GM18519 (cell line): ENCODE data around the gene ACKR4.
"Not testable (repeated sequence)": the region's sequence is repeated elsewhere in the genome, so short reads cannot be mapped to it uniquely, and the experiment has no call there.

Experiments used
- ATAC-seq: cut with Tn5 transposase; IDR thresholded peaks from one replicate; pipeline ENCODE4 v1.9.1; 2021; ENCODE audit warnings: mild to moderate bottlenecking, moderate library complexity; ENCODE audit not compliant: unreplicated experiment, low FRiP score

Gene ACKR4

DNA sequence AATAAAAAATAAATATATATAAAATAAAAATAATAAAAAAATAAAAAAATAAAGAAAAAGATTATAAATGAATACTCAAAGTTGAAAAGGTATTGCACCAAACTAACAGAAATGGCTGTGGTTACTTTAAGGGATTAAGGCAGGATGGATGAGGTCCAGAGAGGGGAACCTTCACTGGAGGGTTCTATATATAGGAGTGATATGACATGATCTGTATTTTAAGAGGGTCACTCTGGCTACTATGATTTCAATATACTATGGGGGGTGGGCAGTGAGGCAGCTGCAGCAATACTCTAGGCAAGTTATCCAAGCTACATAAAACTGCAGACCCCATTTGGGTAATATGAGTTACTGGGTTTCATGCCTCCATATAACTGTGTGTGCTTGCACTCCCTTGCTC is 38.0 kb downstream of the ACKR4 start:
- ATAC-seq: no peak

DNA sequence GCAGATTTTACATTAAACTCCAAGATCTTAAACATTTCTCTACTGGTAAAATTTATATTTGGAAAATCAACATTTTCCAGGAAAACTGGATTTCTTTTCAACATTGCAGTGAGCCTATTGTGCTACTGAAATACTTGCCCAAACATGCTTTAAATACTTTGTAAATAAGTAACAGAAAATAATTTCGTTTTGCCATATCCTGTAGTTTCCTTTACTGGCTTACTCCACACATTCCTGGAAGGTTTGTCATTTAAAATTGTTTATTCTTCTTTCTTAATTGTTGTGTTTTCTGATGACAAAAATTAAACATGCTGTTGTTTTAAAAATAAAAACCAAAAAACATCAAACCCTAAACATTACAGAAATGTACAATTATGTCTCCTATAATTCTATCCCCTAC is 40.5 kb downstream of the ACKR4 start:
- ATAC-seq: no peak

DNA sequence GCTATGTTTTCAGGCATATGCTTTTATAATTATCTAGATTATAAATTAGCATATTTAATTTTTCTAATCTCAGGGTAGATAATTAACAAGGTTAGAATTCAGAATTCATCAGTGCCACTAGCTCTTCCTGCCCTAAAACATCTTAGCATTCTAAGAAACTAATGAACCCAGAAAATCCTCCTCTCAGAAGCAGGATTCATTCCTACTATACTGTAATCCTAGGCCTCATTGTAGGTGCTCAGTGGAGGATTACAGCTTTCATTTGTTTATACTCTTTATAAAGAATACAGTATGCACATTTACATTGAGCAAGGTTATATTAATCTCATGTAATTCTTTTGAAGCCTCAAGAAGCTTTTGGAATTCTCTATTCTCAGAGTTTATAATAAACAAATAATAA is 41.6 kb downstream of the ACKR4 start:
- no peak for ATAC-seq

DNA sequence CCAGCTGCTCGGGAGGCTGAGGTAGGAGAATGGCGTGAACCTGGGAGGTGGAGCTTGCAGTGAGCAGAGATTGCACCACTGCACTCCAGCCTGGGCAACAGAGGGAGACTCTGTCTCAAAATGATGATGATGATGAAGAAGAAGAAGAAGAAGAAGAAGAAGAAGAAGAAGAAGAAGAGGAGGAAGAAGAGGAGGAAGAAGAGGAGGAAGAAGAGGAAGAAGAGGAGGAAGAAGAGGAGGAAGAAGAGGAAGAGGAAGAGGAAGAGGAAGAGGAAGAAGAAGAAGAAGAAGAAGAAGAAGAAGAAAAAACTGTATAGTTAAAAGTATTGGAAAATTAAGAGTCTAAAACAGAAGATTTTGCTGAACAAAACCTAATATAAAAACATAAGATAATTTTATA is 44.4 kb downstream of the ACKR4 start:
- ATAC-seq: not testable (repeated sequence)

DNA sequence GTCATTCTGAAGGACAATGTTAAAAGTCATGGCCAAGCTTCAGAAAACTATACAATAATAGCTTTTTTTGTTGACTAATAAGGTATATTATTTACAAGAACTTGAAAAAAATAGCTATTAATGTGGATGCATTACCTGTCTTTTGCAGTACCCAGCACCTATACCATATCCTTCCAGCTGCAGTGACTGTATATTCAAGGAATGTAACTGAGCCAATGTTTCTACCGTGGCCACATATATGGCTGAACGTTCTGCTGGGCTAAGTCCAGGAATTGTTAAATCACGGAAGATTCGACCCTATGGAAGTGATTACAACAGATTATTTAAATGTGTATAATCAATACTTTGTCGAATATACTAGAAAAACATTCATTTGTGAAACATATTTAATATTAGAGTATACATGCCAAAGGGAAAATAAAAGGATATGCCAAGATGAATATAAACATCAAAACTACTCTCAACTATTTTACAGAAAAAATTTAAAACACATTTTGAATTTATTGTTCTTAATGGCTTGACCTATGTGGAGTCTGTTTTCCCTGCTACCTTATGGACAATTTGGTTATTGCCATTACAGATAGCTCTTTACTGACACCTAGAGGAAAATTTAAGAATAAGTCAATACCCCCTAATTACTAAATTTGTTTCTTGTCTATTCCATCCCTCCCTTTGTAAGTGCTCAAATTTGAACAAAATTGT is 44.9 kb downstream of the ACKR4 start:
- no peak for ATAC-seq

DNA sequence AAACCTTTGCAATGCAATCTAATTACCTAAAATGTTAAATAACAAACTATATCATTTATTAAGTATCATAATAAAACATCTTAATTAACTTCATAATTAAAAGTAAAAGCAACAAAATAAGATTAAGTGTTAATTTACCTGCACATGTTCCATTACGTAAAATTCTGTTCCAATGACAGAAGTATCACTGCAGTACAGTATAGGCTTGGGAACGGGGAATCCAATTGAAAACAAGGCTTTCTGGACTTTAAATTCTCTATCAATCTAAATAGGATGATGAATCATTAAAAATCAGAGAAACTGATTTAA is 45.4 kb downstream of the ACKR4 start:
- ATAC-seq: no peak

DNA sequence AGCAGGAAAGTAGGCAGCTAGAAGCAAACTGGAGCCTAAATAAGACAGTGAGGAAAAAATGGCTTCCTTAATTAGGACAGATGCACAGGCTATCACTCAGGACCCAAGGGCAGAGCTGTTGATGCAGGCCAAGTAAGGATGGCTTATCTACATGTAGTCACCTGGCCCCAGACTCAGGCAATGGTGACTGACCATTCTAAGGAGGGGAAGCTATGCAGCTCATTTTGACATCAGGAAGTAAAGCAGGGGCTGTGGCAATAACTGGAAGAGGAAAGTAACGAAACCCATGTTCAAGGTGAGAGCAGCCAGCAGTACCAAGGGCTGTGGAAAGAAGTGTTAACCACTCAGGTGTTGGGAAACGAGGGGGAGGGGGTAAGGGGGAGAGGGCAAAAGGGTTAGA is 46.3 kb downstream of the ACKR4 start:
- ATAC-seq: no peak

DNA sequence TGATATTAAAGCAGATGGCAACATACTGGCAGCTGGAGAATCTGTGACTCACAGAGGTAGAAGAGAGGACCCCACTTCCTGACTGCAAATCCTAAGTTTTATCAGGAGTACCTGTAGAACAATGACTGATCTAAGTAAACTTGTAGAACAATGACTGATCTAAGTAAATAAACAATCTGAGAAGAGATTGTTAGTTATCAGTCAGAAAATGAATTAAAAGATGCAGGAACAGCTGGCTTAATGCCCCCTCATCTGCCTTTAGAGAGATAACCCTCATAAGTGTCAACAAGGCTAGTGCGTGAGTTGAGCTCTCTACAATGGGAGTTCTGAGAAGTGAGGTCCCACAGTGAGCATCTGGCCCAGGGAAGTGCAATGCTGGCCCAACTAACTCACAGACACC is 48.0 kb downstream of the ACKR4 start:
- ATAC-seq: no peak

DNA sequence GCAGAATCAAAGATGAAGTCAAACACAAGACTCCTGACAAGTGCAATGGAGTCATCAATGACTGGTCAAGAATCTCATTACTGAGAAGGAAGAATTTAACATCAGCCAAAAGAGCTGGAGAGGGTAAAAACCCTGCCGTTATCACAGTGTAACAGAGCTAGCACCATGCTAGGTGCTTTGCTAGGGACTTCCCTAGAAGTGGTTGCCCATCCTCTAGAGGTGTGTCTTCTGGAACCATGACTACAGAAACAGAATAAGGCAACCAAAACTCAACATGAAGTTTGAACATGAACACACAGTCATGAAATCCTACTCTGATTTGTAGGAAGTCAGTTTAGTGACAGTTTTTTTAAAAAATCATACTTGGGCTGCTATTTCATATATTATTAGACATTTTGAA is 53.1 kb downstream of the ACKR4 start:
- ATAC-seq: no peak
